GM12873 (cell line): ENCODE measurements around the gene KLHL28.

Experiments
- TF ChIP-seq, protein P1 (sequence below): IDR thresholded peaks from 2 replicates; pipeline ENCODE4 v1.5.1; 2012; ENCODE audit warnings: low read depth, mild to moderate bottlenecking, moderate library complexity, low read length, control low read depth; ENCODE audit not compliant: insufficient read depth; ENCODE audit errors: missing control alignments

The KLHL28 gene

DNA sequence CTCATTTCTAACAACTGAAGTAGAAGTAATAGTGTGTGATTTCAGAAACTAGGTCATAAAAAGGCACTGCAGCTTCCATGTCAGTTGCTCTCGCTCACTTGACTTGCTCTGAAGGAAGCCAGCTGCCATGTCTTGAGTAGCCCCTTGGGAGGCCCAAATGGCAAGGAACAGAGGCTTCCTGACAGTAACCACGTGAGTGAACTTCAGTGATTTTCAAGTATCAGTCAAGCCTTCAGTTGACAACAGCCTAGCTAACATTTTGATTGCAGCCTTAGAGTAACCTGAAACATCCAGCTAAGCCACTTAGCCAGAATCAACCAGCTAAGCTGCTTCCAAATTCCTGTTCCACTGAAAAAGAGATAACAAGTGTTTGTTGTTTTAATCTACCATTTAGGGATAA, 26.9 kb upstream of the KLHL28 start:
- TF ChIP-seq, protein P1, sequence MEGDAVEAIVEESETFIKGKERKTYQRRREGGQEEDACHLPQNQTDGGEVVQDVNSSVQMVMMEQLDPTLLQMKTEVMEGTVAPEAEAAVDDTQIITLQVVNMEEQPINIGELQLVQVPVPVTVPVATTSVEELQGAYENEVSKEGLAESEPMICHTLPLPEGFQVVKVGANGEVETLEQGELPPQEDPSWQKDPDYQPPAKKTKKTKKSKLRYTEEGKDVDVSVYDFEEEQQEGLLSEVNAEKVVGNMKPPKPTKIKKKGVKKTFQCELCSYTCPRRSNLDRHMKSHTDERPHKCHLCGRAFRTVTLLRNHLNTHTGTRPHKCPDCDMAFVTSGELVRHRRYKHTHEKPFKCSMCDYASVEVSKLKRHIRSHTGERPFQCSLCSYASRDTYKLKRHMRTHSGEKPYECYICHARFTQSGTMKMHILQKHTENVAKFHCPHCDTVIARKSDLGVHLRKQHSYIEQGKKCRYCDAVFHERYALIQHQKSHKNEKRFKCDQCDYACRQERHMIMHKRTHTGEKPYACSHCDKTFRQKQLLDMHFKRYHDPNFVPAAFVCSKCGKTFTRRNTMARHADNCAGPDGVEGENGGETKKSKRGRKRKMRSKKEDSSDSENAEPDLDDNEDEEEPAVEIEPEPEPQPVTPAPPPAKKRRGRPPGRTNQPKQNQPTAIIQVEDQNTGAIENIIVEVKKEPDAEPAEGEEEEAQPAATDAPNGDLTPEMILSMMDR: no peak

DNA sequence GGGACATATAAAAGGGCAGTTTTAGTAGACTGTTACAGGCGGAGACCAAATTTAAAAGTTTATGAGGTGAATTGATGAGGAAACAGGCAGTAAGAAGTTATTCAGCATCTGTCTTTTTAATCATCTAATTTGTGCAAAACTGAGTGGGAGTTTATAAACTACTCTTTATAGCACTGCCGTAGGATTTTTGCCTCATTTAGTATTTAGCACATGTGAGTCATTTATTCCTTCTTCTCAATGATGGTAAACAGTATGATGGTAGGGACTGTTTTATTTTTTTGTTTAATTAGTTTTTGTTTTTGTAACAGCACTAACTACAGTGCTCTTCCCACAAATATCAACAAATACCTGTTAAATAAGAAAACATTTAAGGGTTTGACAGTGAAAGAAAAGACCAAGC, 20.8 kb upstream of the KLHL28 start:
- TF ChIP-seq, protein P1: no peak

DNA sequence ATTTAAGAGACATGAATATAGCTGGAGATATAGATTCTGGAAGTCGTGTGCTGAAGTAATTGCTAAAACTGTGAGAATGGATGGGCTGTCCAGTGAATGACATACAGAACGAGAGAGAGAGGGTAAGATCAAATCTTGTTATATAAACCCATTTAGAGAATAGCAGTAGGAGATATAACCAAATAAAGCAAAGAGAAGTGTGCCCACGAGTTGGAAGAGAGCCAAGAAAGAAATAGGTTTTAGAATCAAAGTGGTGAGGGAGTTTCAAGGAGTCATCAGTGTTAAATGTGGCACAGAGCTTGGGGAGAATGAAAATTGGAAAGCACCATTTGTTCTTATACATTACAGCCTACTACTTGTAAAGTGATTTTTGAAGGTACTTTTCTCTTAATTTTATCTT, 19.5 kb upstream of the KLHL28 start:
- TF ChIP-seq, protein P1: no peak

DNA sequence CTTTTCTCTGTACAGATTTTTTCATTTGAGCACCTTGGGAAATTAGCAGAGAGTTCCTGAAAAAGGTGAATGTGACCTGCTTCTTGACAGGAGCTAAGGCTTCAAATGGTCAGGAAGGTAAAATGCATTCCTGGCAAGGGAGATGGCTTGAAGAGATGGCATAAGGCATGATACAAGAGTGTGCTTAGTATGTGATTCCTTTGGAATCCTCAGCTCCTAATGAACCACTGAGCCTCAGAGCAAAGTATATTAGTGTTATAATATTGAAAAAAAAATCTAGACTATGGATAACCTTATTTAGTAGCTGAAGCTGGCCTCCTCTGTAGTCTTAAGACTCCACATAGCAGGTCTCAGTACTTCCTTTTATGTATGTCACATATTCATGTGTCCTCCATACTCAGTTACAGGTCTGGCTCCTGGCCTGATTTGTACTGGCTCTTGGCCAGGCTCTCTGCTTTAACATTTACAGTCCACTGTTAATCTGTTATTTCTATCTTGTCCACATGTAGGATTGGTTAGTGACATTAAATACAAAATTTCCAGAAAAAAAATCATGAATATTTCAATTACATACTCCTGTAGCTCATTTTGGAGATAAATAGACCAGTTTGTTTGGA, 18.1 kb upstream of the KLHL28 start:
- TF ChIP-seq, protein P1: no peak

DNA sequence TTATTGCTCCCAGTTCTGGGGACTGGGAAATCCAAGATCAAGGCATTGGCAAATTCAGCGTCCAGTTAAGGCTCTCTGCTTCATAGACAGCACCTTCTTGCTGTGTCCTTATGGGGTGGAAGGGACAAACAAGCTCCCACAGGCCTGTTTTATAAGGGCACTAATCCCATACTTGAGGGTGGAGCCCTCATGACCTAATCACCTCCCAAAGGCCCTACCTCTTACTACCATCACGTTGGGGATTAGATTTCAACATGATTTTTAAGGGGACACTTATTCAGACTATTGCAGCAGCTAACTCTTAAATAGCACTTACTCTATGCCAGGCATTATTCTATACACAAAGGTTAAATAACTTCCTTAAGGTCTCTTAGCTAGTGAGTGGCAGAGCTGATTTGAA, 17.5 kb upstream of the KLHL28 start:
- TF ChIP-seq, protein P1: no peak

DNA sequence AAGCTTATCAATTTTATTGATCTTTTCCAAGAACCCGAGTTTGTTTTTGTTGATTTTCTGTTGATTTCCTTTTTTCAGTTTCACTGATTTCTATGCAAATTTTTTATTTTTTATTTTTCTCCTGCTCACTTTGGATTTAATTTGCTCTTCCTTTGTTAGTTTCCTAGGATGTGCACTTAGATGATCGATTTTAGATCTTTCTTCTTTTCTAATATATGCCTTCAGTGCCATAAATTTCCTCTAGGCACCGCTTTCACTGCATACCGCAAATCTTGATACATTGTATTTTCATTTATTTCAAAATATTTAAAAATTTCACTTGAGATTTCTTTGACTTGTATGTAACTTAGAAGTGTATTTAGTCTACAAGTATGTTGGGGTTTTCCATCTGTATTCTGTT, 9.7 kb upstream of the KLHL28 start:
- TF ChIP-seq, protein P1: no peak

DNA sequence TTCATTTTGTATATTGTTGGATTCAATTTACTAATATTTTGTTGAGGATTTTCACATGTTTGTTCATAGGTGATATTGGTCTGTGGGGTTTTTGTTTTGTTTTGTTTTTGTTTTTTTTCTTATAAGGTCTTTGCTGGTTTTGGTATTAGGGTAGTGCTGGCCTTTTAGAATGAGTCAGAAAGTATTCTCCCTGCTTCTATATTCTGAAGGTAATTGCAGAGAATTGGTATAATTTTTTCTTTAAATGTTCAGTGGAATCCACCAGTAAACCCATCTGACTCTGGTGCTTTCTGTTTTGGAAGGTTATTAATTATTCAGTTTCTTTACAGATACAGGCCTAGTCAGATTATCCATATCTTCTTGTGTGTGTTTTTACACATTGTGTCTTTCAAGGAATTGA, 9.2 kb upstream of the KLHL28 start:
- TF ChIP-seq, protein P1: no peak
